Activated naive CD8-positive, alpha-beta T cell treated with anti-CD3 and anti-CD28 coated beads, Interleukin-2, amount 10 ng/mL, durations not matched to agents 7 days and 5 days (primary cell): ENCODE results near the gene S100B. TPM values are rescaled to one million over a fixed set of nuclear protein-coding genes. Genes with fewer than 3 reads are reported as not detected.

ENCODE experiments used
- ATAC-seq: fragments of 150-1000 bp; cut with Tn5 transposase; one replicate; pipeline ENCODE4 v1.10.0; 2021; ENCODE audit warnings: low read depth, moderate library complexity
- POLR2A ChIA-PET: fragments of 350-600 bp; sonication (Branson Sonifier 250); formaldehyde crosslinking; loops from one replicate; lab custom pipeline; 2021; ENCODE audit warnings: antibody characterized with exemption; lab: Charles Lee
- DNase-seq: peaks from one replicate; pipeline ENCODE4 v3.0.0; 2021
- H3K27ac Mint-ChIP-seq: one replicate; pipeline ENCODE4 v1.8.0; 2022; ENCODE audit warnings: mild to moderate bottlenecking, mixed read lengths
- H3K27me3 Mint-ChIP-seq: one replicate; pipeline ENCODE4 v1.8.0; 2022; ENCODE audit warnings: mild to moderate bottlenecking, moderate library complexity, mixed read lengths
- H3K36me3 Mint-ChIP-seq: one replicate; pipeline ENCODE4 v1.8.0; 2021; ENCODE audit warnings: mild to moderate bottlenecking, mixed read lengths
- H3K4me1 Mint-ChIP-seq: one replicate; pipeline ENCODE4 v1.8.0; 2021; ENCODE audit warnings: mixed read lengths
- H3K4me3 Mint-ChIP-seq: one replicate; pipeline ENCODE4 v1.8.0; 2022; ENCODE audit warnings: mild to moderate bottlenecking, moderate library complexity, mixed read lengths
- H3K9me3 Mint-ChIP-seq: one replicate; pipeline ENCODE4 v1.8.0; 2021; ENCODE audit warnings: mixed read lengths
- total RNA-seq, 2 experiments: library from RNA; stranded (reverse); gene quantifications; one replicate each; pipeline ENCODE4 v1.2.3, GENCODE V29; 2021

S100B gene
- total RNA-seq, 2 experiments from 2014 or later = 15.8 to 16.3 TPM

GRCh38 chr21:46561445-46562090 is 43.3 kb downstream of the S100B start:
- no peaks in the 10 kb centered on the region for H3K27me3 Mint-ChIP-seq
- POLR2A ChIA-PET = interaction anchor here (1.1 to 4.1 kb wide), 5 partner anchors 10 to 137 kb away, joined by 3 to 80 read pairs (median 12); partner anchors contain the start of gene PRMT2
- peak overlapping the region; percentile 82 for H3K4me3 Mint-ChIP-seq
- peak overlapping the region; percentile 98 for H3K27ac Mint-ChIP-seq
- peak; percentile 55 for DNase-seq
- no peaks in the 10 kb centered on the region for H3K9me3 Mint-ChIP-seq
- no peak for ATAC-seq
- peaks cover 42% of the 10 kb centered on the region for H3K4me1 Mint-ChIP-seq
- H3K36me3 Mint-ChIP-seq = peaks cover 42% of the 10 kb centered on the region

GRCh38 chr21:46560568-46561444 is 44.1 kb downstream of the S100B start:
- ATAC-seq (peak; percentile 49), DNase-seq (no peak)
- Mint-ChIP-seq H3K27me3 (no peaks in the 10 kb centered on the region), H3K9me3 (no peaks in the 10 kb centered on the region), H3K4me1 (peaks cover 42% of the 10 kb centered on the region), H3K4me3 (peak overlapping the region; percentile 82), H3K27ac (peak overlapping the region; percentile 98), H3K36me3 (peaks cover 42% of the 10 kb centered on the region)
- POLR2A ChIA-PET = interaction anchor here (1.1 to 4.1 kb wide), 7 partner anchors 9 to 136 kb away, joined by 3 to 80 read pairs (median 9); partner anchors contain the start of gene PRMT2

- POLR2A ChIA-PET = interaction anchor here (0.6 to 4.1 kb wide), 18 partner anchors 8 to 1733 kb away, joined by 3 to 80 read pairs (median 4); partner anchors contain the start of genes PRMT2 and S100B
- H3K36me3 Mint-ChIP-seq = peaks cover 43% of the 10 kb centered on the region
- H3K4me3 Mint-ChIP-seq = peak overlapping the region; percentile 82
- ATAC-seq (peak; percentile 71), DNase-seq (peak; percentile 76)
- H3K4me1 Mint-ChIP-seq = peaks cover 45% of the 10 kb centered on the region
- H3K9me3 Mint-ChIP-seq = no peaks in the 10 kb centered on the region
- peak overlapping the region; percentile 98 for H3K27ac Mint-ChIP-seq
- no peaks in the 10 kb centered on the region for H3K27me3 Mint-ChIP-seq
Measured at GRCh38 chr21:46559291-46559983, 45.4 kb downstream of the S100B start.

GRCh38 chr21:46557919-46558392 is 46.9 kb downstream of the S100B start:
- Mint-ChIP-seq H3K27me3 (no peaks in the 10 kb centered on the region), H3K27ac (no peak overlapping the region), H3K9me3 (no peaks in the 10 kb centered on the region), H3K4me1 (peaks cover 50% of the 10 kb centered on the region), H3K36me3 (peaks cover 43% of the 10 kb centered on the region), H3K4me3 (no peak overlapping the region)
- ATAC-seq (no peak), DNase-seq (no peak)
- POLR2A ChIA-PET = interaction anchor here (1.2 to 4.1 kb wide), 2 partner anchors 27 to 77 kb away, joined by 4 to 80 read pairs; partner anchors contain the start of gene PRMT2

- DNase-seq = no peak
- peaks cover 52% of the 10 kb centered on the region for H3K4me1 Mint-ChIP-seq
- no peaks in the 10 kb centered on the region for H3K27me3 Mint-ChIP-seq
- H3K4me3 Mint-ChIP-seq = no peak overlapping the region
- peaks cover 39% of the 10 kb centered on the region for H3K36me3 Mint-ChIP-seq
- POLR2A ChIA-PET = interaction anchor here (1.2 kb wide), 1 partner anchor 26 kb away, joined by 4 read pairs; no protein-coding TSS in a partner anchor
- ATAC-seq = no peak
- H3K9me3 Mint-ChIP-seq = no peaks in the 10 kb centered on the region
- H3K27ac Mint-ChIP-seq = no peak overlapping the region
Measured at GRCh38 chr21:46557469-46557868, 47.4 kb downstream of the S100B start.

GRCh38 chr21:46556802-46557201 is 48.1 kb downstream of the S100B start:
- Mint-ChIP-seq H3K27ac (peak overlapping the region; percentile 42), H3K9me3 (no peaks in the 10 kb centered on the region), H3K36me3 (peaks cover 32% of the 10 kb centered on the region), H3K4me3 (no peak overlapping the region), H3K27me3 (no peaks in the 10 kb centered on the region), H3K4me1 (peaks cover 50% of the 10 kb centered on the region)
- ATAC-seq (no peak), DNase-seq (no peak)
- POLR2A ChIA-PET = interaction anchor here (0.7 kb wide), 1 partner anchor 73 kb away, joined by 3 read pairs; no protein-coding TSS in a partner anchor

GRCh38 chr21:46555678-46556077 is 49.2 kb downstream of the S100B start:
- no peak overlapping the region for H3K27ac Mint-ChIP-seq
- H3K4me3 Mint-ChIP-seq = no peak overlapping the region
- no peak for DNase-seq
- no peak for ATAC-seq
- H3K27me3 Mint-ChIP-seq = no peaks in the 10 kb centered on the region
- H3K36me3 Mint-ChIP-seq = peaks cover 26% of the 10 kb centered on the region
- POLR2A ChIA-PET = interaction anchor here (1.1 kb wide), 1 partner anchor 232 kb away, joined by 3 read pairs; the partner anchor contains the start of genes C21orf58 and PCNT
- H3K4me1 Mint-ChIP-seq = peaks cover 49% of the 10 kb centered on the region
- H3K9me3 Mint-ChIP-seq = no peaks in the 10 kb centered on the region

GRCh38 chr21:46555225-46555617 is 49.7 kb downstream of the S100B start:
- Mint-ChIP-seq H3K36me3 (peaks cover 28% of the 10 kb centered on the region), H3K4me1 (peaks cover 49% of the 10 kb centered on the region)
- ATAC-seq = no peak

GRCh38 chr21:46554431-46555224 is 50.3 kb downstream of the S100B start:
- H3K9me3 Mint-ChIP-seq = no peaks in the 10 kb centered on the region
- DNase-seq (no peak), ATAC-seq (no peak)
- peak overlapping the region; percentile 10 for H3K27ac Mint-ChIP-seq
- no peak overlapping the region for H3K4me3 Mint-ChIP-seq
- no peaks in the 10 kb centered on the region for H3K27me3 Mint-ChIP-seq
- POLR2A ChIA-PET = interaction anchor here (0.9 to 4.9 kb wide), 3 partner anchors 67 to 129 kb away, joined by 3 to 43 read pairs (median 3); partner anchors contain the start of gene PRMT2
- peaks cover 46% of the 10 kb centered on the region for H3K4me1 Mint-ChIP-seq
- peaks cover 27% of the 10 kb centered on the region for H3K36me3 Mint-ChIP-seq

More at GRCh38 chr21:46555225-46555617, 49.7 kb downstream of the S100B start:
- Mint-ChIP-seq H3K4me3 (no peak overlapping the region), H3K27me3 (no peaks in the 10 kb centered on the region), H3K27ac (no peak overlapping the region), H3K9me3 (no peaks in the 10 kb centered on the region)
- POLR2A ChIA-PET = interaction anchor here (1.0 to 1.1 kb wide), 2 partner anchors 66 to 232 kb away, joined by 3 read pairs; partner anchors contain the start of genes C21orf58 and PCNT
- no peak for DNase-seq

- H3K27me3 Mint-ChIP-seq = no peaks in the 10 kb centered on the region
- H3K36me3 Mint-ChIP-seq = peaks cover 28% of the 10 kb centered on the region
- H3K9me3 Mint-ChIP-seq = no peaks in the 10 kb centered on the region
- no peak for DNase-seq
- peaks cover 41% of the 10 kb centered on the region for H3K4me1 Mint-ChIP-seq
- no peak overlapping the region for H3K4me3 Mint-ChIP-seq
- POLR2A ChIA-PET = interaction anchor here (0.5 to 4.9 kb wide), 4 partner anchors 52 to 129 kb away, joined by 3 to 43 read pairs (median 4); partner anchors contain the start of gene PRMT2
- H3K27ac Mint-ChIP-seq = peak overlapping the region; percentile 10
- ATAC-seq = no peak
Measured at GRCh38 chr21:46553993-46554392, 50.9 kb downstream of the S100B start.

GRCh38 chr21:46552865-46553379 is 52.0 kb downstream of the S100B start:
- Mint-ChIP-seq H3K27ac (peak overlapping the region; percentile 93), H3K4me3 (peak overlapping the region; percentile 67), H3K36me3 (peaks cover 37% of the 10 kb centered on the region), H3K4me1 (peaks cover 43% of the 10 kb centered on the region), H3K27me3 (no peaks in the 10 kb centered on the region), H3K9me3 (no peaks in the 10 kb centered on the region)
- POLR2A ChIA-PET = interaction anchor here (0.9 to 4.9 kb wide), 5 partner anchors 7 to 84 kb away, joined by 3 to 43 read pairs (median 12); partner anchors contain the start of genes PRMT2 and S100B
- DNase-seq (no peak), ATAC-seq (no peak)
